PC-3 (cell line): ENCODE data around the gene YPEL3. TPM values are rescaled to one million over a fixed set of nuclear protein-coding genes. Genes with fewer than 3 reads are reported as not detected.
A peak's percentile ranks its signal among the peaks of the same experiment; 100 is the strongest.

Source experiments
- ATAC-seq: fragments of 200-7000 bp; cut with Tn5 transposase; 2 replicates; pipeline ENCODE4 v1.9.1; 2020; ENCODE audit warnings: mild to moderate bottlenecking, moderate library complexity
- BruUV-seq: library from RNA; stranded (reverse); fragments of 400-500 nt; replicated peaks from 2 replicates; lab custom pipeline; 2021; lab: Mats Ljungman, UMichigan
- CTCF ChIA-PET: fragments of 300-600 bp; sonication (Branson Sonifier 250); formaldehyde crosslinking; loops from one replicate; lab custom pipeline; 2022; ENCODE audit warnings: antibody characterized with exemption; lab: Charles Lee
- POLR2A ChIA-PET: fragments of 300-600 bp; sonication (Branson Sonifier 250); formaldehyde crosslinking; loops from one replicate; lab custom pipeline; 2022; ENCODE audit warnings: antibody characterized with exemption; ENCODE audit not compliant: unreplicated experiment; lab: Charles Lee
- DNase-seq: peaks from one replicate; pipeline ENCODE4 v3.0.0-alpha.2; 2015
- H2AFZ ChIP-seq: fragments of 300-600 bp; sonication (generic); 2 replicates; pipeline ENCODE4 v1.6.0; 2016; ENCODE audit warnings: antibody characterized with exemption, low read length
- H3F3A ChIP-seq: fragments of 300-600 bp; sonication (generic); one replicate; pipeline ENCODE4 v1.6.0; 2017; ENCODE audit warnings: antibody characterized with exemption, low read length, control low read depth, mild to moderate bottlenecking; ENCODE audit not compliant: unreplicated experiment
- H3K27ac ChIP-seq: fragments of 300-600 bp; sonication (generic); 2 replicates; pipeline ENCODE4 v1.5.1; 2016; ENCODE audit warnings: mild to moderate bottlenecking, low read length
- H3K27me3 ChIP-seq: fragments of 300-600 bp; sonication (generic); 2 replicates; pipeline ENCODE4 v1.6.1; 2016; ENCODE audit warnings: low read length, mixed read lengths
- H3K36me3 ChIP-seq: fragments of 300-600 bp; sonication (generic); 2 replicates; pipeline ENCODE4 v1.6.1; 2016; ENCODE audit warnings: low read depth, mixed run types, low read length, mixed read lengths
- H3K4me1 ChIP-seq: fragments of 300-600 bp; sonication (generic); 2 replicates; pipeline ENCODE4 v1.5.1; 2016; ENCODE audit warnings: low read length; ENCODE audit not compliant: insufficient read depth
- H3K4me2 ChIP-seq: fragments of 300-600 bp; sonication (generic); 2 replicates; pipeline ENCODE4 v1.6.0; 2016; ENCODE audit warnings: low read length
- H3K4me3 ChIP-seq: fragments of 300-600 bp; sonication (generic); 2 replicates; pipeline ENCODE4 v1.5.1; 2016; ENCODE audit warnings: mild to moderate bottlenecking, low read length, mixed read lengths
- H3K79me2 ChIP-seq: fragments of 300-600 bp; sonication (generic); 2 replicates; pipeline ENCODE4 v1.6.1; 2017; ENCODE audit warnings: low read length, mixed read lengths
- H3K9ac ChIP-seq: fragments of 300-600 bp; sonication (generic); 2 replicates; pipeline ENCODE4 v1.6.0; 2016; ENCODE audit warnings: mild to moderate bottlenecking, low read length
- H3K9me2 ChIP-seq: fragments of 300-600 bp; sonication (generic); replicated peaks from 2 replicates; pipeline ENCODE4 v1.6.1; 2016; ENCODE audit warnings: mixed run types, low read length, mixed read lengths
- H3K9me3 ChIP-seq: fragments of 300-600 bp; sonication (generic); 2 replicates; pipeline ENCODE4 v1.6.1; 2016; ENCODE audit warnings: low read length, mixed read lengths
- H4K20me1 ChIP-seq: fragments of 300-600 bp; sonication (generic); 2 replicates; pipeline ENCODE4 v1.6.1; 2016; ENCODE audit warnings: low read length, mixed read lengths
- CTCF ChIP-seq: fragments of 300-600 bp; sonication (generic); conservative IDR thresholded peaks from 2 replicates; pipeline ENCODE4 v1.5.1; 2017; ENCODE audit warnings: antibody characterized with exemption, low read depth, mild to moderate bottlenecking, low read length
- EZH2 ChIP-seq: fragments of 300-600 bp; sonication (generic); IDR thresholded peaks from one replicate; pipeline ENCODE4 v1.6.1; 2017; ENCODE audit warnings: antibody characterized with exemption, mild to moderate bottlenecking, low read length; ENCODE audit not compliant: unreplicated experiment
- EZH2phosphoT487 ChIP-seq: fragments of 300-600 bp; sonication (generic); IDR thresholded peaks from 2 replicates; pipeline ENCODE4 v1.6.1; 2018; ENCODE audit warnings: mild to moderate bottlenecking, antibody characterized with exemption, low read length, borderline replicate concordance
- intact Hi-C: fragments of 100-400 bp; cut with micrococcal nuclease; formaldehyde crosslinking; loops from 2 replicates; pipeline ENCODE4 v1.9.0; 2023
- total RNA-seq: library from RNA; depleted of rRNA; stranded (reverse); fragments of >200 nt; gene quantifications from 2 replicates; pipeline ENCODE4 v1.2.3, GENCODE V29; 2014

YPEL3 gene
- total RNA-seq, 1 experiment from 2014 or later: 7.7 TPM

- peaks cover 17% of the 10 kb centered on the region for H3K4me1 ChIP-seq
- H3K4me2 ChIP-seq: peak overlapping the region; percentile 97
- H3K36me3 ChIP-seq: peaks cover 10% of the 10 kb centered on the region; the same call in 1 of the 2 replicates
- ChIA-PET POLR2A (no interaction called here), CTCF (no interaction called here)
- peaks cover 6% of the 10 kb centered on the region for H3F3A ChIP-seq
- TF ChIP-seq EZH2phosphoT487 (no peak), EZH2 (no peak), CTCF (no peak)
- DNase-seq (no peak), ATAC-seq (no peak)
- BruUV-seq: no TSS peak
- no peaks in the 10 kb centered on the region for H3K9me3 ChIP-seq
- no peak overlapping the region for H2AFZ ChIP-seq
- no peaks in the 10 kb centered on the region for H3K27me3 ChIP-seq
- H3K4me3 ChIP-seq: peak overlapping the region; percentile 94
- no peak overlapping the region for H3K9ac ChIP-seq
- no peaks in the 10 kb centered on the region for H3K9me2 ChIP-seq
- 0 out of 2 replicates have a peak, but pooled peaks cover 4% of the 10 kb centered on the region for H4K20me1 ChIP-seq
- intact Hi-C loops: no loop called here
- peaks cover 44% of the 10 kb centered on the region for H3K79me2 ChIP-seq
- no peak overlapping the region for H3K27ac ChIP-seq
Observed at GRCh38 chr16:30077656-30078055, 18.4 kb downstream of the YPEL3 start.

GRCh38 chr16:30076276-30076791 is 19.7 kb downstream of the YPEL3 start:
- Histone ChIP-seq H3K4me2 (peak overlapping the region; percentile 97), H3K9ac (peak overlapping the region; percentile 94), H3F3A (peaks cover 6% of the 10 kb centered on the region), H3K4me1 (peaks cover 17% of the 10 kb centered on the region), H3K4me3 (peak overlapping the region; percentile 94), H3K36me3 (peaks cover 20% of the 10 kb centered on the region; the same call in 1 of the 2 replicates), H2AFZ (peak overlapping the region; percentile 37), H4K20me1 (0 out of 2 replicates have a peak, but pooled peaks cover 4% of the 10 kb centered on the region), H3K79me2 (peaks cover 44% of the 10 kb centered on the region), H3K9me2 (no peaks in the 10 kb centered on the region), H3K9me3 (no peaks in the 10 kb centered on the region), H3K27me3 (no peaks in the 10 kb centered on the region), H3K27ac (peak overlapping the region; percentile 69)
- TF ChIP-seq CTCF (no peak), EZH2phosphoT487 (no peak), EZH2 (no peak)
- ChIA-PET CTCF (no interaction called here), POLR2A (interaction anchor here (0.6 kb wide), 1 partner anchor 15 kb away, joined by 3 read pairs; no protein-coding TSS in a partner anchor)
- BruUV-seq: no TSS peak
- intact Hi-C loops: no loop called here
- DNase-seq (no peak), ATAC-seq (peak; percentile 14)
